GM19455 (cell line): ENCODE measurements around the gene MILR1.
"Not testable (repeated sequence)": the region's sequence is repeated elsewhere in the genome, so short reads cannot be mapped to it uniquely, and the experiment has no call there.

Experiments
- ATAC-seq: cut with Tn5 transposase; IDR thresholded peaks from one replicate; pipeline ENCODE4 v1.9.1; 2021; ENCODE audit not compliant: unreplicated experiment

MILR1 gene

DNA sequence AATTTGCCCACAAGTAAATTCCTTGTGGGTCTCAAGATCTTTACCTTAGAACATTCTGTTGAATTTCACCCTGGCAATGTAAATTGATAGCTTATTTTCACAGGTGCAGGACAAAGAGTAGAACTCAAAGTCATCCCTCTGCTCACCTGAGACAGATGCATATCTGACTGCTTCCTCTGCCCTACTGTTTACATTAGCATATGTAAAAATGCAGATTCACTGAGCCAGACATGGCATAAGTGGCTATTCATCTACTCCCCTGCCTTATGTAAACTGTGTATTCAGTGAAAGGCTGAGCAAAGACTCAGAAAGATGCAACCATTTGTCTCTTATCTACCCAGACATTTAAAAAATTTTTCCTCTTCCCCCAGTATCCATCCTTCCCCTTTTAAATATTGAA is 22.3 kb upstream of the MILR1 start:
- no peak for ATAC-seq

DNA sequence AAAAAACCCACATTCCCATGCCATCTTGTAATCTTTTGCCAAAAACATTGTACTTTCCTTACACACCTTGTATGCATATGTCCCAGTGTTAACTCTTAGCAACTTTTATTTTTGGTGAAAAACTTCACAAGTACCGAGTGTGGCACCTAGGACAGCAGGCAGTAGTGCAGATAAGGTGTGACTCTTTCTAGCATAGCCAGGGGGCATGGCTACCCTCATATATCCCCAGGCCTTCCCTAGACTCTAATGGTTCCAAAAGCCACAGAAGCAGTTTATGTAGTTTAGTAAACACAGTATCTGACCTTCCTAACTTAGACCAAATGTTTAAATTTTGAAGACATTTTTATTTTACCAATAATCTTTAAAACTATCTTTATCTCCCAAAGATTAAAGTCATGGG is 20.5 kb upstream of the MILR1 start:
- no peak for ATAC-seq

DNA sequence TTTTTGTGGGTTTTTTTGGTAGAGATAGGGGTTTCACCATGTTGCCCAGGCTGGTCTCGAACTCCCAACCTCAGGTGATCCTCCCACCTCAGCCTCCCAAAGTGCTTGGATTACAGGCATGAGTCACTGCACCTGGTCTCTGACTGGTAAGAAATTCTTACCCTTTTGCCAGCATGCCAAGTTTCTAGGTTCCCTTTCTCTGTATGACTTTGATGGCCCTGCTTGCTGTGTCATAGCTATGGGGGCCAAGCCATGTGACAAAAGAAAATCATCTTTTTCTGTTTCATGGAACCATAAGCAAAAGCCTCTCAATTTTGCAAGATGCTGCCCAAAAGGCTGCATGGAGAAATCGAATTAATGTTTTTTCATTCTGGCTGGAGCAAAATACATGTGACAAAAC is 18.9 kb upstream of the MILR1 start:
- ATAC-seq = not testable (repeated sequence)

GRCh38 chr17:64431534-64431933 is 17.4 kb upstream of the MILR1 start:
- no peak for ATAC-seq

DNA sequence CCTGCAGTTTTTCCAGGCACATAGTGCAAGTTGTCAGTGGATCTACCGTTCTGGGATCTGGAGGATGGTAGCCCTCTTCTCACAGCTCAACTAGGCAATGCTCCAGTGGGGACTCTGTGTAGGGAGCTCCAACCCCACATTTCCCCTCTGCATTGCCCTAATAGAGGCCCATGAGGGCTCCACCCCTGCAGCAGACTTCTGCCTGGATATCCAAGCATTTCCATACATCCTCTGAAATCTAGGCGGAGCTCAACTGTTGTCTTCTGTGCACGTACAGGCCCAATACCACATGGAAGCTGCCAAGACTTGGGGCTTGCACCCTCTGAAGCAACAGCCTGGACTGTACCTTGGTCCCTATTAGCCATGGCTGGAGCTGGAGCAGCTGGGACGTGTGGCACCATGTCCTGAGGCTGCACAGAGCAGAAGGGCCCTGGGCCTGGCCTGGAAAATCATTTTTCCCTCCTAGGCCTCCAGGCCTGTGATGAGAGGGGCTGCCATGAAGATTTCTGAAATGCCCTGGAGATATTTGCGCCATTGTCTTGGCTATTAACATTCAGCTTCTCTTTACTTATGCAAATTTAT is 10.9 kb upstream of the MILR1 start:
- no peak for ATAC-seq

DNA sequence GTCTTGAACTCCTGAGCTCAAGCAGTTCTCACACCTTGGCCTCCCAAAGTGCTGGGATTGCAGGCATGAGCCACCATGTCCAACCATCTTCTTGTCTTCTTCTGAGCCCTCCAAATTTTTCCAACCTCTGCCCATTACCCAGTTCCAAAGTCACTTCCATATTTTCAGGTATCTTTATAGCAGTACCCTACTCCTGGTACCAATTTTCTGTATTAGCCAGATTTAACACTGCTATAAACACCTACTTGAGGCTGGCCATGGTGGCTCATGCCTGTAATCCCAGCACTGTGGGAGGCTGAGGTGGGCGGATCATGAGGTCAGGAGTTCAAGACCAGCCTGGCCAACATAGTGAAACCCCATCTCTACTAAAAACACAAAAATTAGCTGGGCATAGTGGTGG is 9.4 kb upstream of the MILR1 start:
- not testable (repeated sequence) for ATAC-seq

DNA sequence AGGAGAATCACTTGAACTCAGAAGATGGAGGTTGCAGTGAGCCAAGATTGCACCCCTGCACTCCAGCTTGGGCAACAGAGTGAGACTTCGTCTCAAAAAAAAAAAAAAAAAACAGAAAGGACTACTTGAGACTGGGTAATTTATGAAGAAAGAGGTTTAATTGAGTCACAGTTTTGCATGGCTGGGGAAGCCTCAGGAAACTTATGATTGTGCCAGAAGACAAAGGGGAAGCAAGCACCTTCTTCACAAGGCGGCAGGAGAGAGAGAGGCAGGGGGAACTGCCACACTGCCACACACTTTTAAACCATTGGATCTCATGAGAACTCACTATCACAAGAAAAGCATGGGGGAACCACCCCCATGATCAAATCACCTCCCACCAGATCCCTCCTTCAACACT is 9.0 kb upstream of the MILR1 start:
- no peak for ATAC-seq

DNA sequence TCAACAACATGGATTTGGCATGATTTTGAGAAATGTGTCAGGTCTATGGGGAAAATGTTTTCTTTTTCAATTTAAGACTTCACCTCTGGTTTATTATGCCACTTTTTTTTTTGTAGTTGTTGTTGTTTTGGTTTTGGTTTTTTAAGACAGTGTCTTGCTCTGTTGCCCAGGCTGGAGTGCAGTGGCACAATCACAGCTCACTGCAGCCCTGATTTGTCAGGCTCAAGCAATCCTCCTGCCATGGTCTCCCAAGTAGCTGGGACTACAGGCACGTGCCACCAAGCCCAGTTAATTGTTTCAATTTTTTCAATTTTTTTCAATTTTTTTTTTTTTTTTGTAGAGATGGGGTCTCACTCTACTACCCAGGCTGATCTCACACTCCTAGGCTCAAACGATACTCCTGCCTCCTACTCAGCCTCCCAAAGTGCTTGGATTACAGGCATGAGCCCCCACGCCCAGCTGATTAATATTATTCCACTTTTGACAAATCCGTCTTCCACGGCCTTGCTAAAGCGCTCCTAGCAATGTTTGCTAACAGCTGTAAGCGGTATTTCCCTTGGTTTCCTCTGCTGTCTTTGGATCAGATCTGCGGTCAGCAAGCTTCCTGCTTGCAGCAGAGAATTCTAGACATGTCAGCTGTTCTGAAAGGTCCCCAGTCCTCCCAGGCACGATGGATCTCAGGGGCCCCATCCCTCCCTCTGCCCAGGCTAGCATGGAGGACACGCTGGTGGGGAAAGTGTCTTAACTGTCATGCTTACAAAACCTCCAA is 7.0 kb upstream of the MILR1 start:
- ATAC-seq = no peak

GRCh38 chr17:64442541-64442971 is 6.4 kb upstream of the MILR1 start:
- no peak for ATAC-seq

GRCh38 chr17:64443086-64443760 is 5.7 kb upstream of the MILR1 start:
- ATAC-seq = no peak

- ATAC-seq = no peak
Measured at GRCh38 chr17:64447526-64447925, 1.4 kb upstream of the MILR1 start.

DNA sequence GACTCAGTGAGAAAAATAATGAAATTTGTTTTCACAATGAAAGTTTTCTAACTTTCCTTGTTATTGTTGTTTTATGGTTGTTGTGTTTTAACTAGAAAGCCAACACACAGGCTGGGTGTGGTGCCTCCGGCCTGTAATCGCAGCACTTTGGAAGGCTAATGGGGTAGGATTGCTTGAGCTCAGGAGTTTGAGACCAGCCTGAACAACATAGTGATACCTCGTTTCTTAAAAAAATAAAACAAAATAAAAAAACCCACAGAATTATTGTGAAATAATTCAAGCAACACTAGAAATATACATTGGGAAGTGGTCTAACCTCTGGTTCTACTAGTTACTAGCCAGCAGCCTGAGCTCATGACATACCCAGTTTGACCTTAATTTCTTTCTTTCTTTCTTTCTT is 630 bp downstream of the MILR1 start:
- ATAC-seq = no peak

DNA sequence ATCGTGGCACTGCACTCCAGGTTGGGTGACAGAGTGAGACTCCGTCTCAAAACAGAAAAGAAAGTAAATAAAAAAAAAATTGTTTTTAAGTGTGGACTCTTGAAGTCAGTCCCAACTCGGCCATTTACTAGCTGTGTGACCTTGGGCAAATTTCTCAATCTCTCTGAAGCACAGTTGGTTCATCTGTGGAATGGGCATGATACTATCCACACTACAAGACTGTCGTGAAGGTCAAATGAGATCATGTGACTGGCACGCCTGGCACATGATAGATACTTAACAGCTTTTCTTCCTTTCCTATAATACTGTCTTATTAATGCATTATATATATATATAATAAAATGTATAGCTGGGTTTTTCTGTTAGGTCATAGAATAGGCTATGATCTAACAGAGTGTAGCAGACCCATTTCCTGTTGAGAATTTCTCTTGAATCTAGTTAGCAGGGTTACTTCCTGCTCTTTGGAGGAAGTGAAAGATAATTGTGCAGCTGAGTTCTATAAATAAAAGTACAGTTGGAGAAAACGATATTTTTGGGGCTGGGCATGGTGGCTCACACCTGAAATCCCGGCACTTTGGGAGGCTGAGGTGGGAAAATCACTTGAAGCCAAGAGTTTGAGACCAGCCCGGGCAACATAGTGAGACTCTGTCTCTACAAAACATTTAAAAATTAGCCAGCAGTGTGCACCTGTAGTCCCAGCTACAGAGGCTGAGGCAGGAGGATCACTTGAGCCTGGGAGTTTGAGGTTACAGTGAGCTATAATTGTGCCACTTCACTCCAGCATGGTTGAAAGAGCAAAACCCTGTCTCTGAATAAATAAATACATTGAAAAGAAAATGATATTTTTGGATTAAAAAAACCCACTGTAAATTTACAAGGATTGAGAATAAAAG is 7.3 kb downstream of the MILR1 start:
- no peak for ATAC-seq

- no peak for ATAC-seq
Measured at GRCh38 chr17:64457156-64457555, 8.2 kb downstream of the MILR1 start.

- no peak for ATAC-seq
Measured at GRCh38 chr17:64458756-64459155, 9.8 kb downstream of the MILR1 start.

GRCh38 chr17:64459284-64459747 is 10.4 kb downstream of the MILR1 start:
- no peak for ATAC-seq

DNA sequence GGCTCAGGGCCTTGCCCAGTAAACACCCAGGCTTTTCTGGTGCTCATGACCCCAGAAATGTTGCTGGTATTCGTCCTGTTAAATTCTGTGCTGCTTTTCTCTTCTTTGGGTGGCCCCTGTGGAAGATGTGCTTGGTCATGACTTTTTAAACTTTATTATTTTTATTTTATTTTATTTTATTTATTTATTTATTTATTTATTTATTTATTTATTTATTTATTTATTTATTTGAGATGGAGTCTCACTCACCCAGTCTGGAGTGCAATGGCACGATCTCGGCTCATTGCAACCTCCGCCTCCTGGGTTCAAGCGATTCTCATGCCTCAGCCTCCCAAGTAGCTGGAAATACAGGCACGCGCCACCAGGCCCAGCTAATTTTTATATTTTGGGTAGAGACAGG is 10.9 kb downstream of the MILR1 start:
- ATAC-seq = not testable (repeated sequence)

DNA sequence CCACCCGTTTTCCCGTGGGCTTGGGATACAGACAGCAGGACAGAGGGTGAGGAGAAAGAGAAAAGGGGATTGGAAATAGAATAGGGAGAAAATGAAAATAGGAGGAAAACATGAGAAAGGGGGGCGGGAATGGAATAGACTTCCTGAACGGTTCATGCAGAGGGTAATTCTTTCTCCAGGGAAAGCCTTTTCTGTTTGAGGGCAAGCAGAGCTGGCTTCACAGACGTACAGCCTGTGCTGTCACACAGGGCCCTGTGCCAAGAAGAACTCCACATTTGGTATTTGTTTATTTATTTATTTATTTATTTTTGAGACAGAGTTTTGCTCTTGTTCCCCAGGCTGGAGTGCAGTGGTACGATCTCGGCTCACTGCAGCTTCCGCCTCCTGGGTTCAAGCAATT is 12.0 kb downstream of the MILR1 start:
- no peak for ATAC-seq

DNA sequence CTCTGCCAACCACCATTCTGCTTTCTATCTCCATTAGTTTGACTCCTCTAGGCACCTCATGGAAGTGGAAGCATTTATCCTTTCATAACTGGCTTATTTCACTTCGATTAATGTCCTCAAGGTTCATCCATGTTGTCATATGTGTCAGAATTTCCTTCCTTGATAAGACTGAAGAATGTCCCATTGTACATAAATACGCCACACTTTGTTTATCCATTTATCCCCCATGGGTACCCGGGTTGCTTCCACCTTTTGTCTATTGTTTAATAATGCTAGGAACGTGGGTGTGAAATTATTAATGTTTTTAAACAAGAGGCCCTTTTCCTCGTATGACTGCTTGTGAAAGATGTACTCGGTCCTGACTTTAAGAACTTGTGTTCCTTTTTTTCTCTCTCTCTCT is 12.9 kb downstream of the MILR1 start:
- ATAC-seq = no peak

GRCh38 chr17:64466019-64466735 is 17.3 kb downstream of the MILR1 start:
- no peak for ATAC-seq
